Epithelial cell of proximal tubule (primary cell): ENCODE results near the gene SYT6. TPM values are rescaled to one million over a fixed set of nuclear protein-coding genes. Genes with fewer than 3 reads are reported as not detected.
"Not testable (repeated sequence)": the region's sequence is repeated elsewhere in the genome, so short reads cannot be mapped to it uniquely, and the experiment has no call there.

Source experiments
- DNase-seq: peaks from one replicate; pipeline ENCODE4 v3.0.0-alpha.2; 2011; ENCODE audit warnings: low read depth
- H3K4me3 ChIP-seq: 2 replicates; pipeline ENCODE4 v1.5.1; 2011; ENCODE audit warnings: low read depth, mild to moderate bottlenecking, low read length
- CTCF ChIP-seq: conservative IDR thresholded peaks from 2 replicates; pipeline ENCODE4 v1.5.1; 2012; ENCODE audit warnings: low read depth, mild to moderate bottlenecking, low read length
- total RNA-seq: library from RNA; depleted of rRNA; stranded (reverse); fragments of >200 nt; gene quantifications from 2 replicates; pipeline ENCODE4 v1.2.3, GENCODE V29; 2015

The SYT6 gene
- total RNA-seq, 1 donor from 2014 or later: not detected

- no peak for DNase-seq
- no peak for TF ChIP-seq CTCF
- no peak overlapping the region for H3K4me3 ChIP-seq
These were observed 78.6 kb downstream of the SYT6 start for GRCh38 chr1:114075105-114075504.

- no peak overlapping the region for H3K4me3 ChIP-seq
- TF ChIP-seq CTCF: no peak
- no peak for DNase-seq
These were observed 81.4 kb downstream of the SYT6 start for GRCh38 chr1:114072246-114072645.

- DNase-seq, H3K4me3 ChIP-seq: not testable (repeated sequence)
These were observed 83.9 kb downstream of the SYT6 start for GRCh38 chr1:114069762-114070161.

GRCh38 chr1:114068684-114069083 lies 85.0 kb downstream of the SYT6 start:
- not testable (repeated sequence) for H3K4me3 ChIP-seq, DNase-seq

- not testable (repeated sequence) for DNase-seq, H3K4me3 ChIP-seq
These were observed 88.0 kb downstream of the SYT6 start for GRCh38 chr1:114065671-114066070.

GRCh38 chr1:114063544-114063943 lies 90.1 kb downstream of the SYT6 start:
- TF ChIP-seq CTCF: no peak
- no peak for DNase-seq
- no peak overlapping the region for H3K4me3 ChIP-seq

- no peak overlapping the region for H3K4me3 ChIP-seq
- TF ChIP-seq CTCF: no peak
- no peak for DNase-seq
These were observed 91.1 kb downstream of the SYT6 start for GRCh38 chr1:114062477-114063099.

- no peak for TF ChIP-seq CTCF
- DNase-seq: no peak
- no peak overlapping the region for H3K4me3 ChIP-seq
These were observed 92.4 kb downstream of the SYT6 start for GRCh38 chr1:114061121-114061830.

- not testable (repeated sequence) for DNase-seq, H3K4me3 ChIP-seq
These were observed 95.4 kb downstream of the SYT6 start for GRCh38 chr1:114058236-114058635.
